ENCODE data around the gene GTPBP2. TPM values are rescaled to one million over a fixed set of nuclear protein-coding genes. Genes with fewer than 3 reads are reported as not detected.

The GTPBP2 gene
- total and polyA plus RNA-seq, 2 of the 13 experiments (the other 11 are each of a cell fraction or from before 2014, with no cell fraction given), result 26.9 to 88.2 TPM

GRCh38 chr6:43629505-43630300 lies 639 bp upstream of the GTPBP2 start (continued):
- TF ChIP-seq ZNF207 (IDR thresholded peaks at IDR 0.05; ENCODE audit: borderline replicate concordance), result no peak
- TF ChIP-seq JARID2 (CRISPR knock-in tag; IDR thresholded peaks at IDR 0.05; ENCODE audit: insufficient replicate concordance), result no peak
- TF ChIP-seq SALL1 (CRISPR knock-in tag; IDR thresholded peaks at IDR 0.05), result peak; percentile 78
- TF ChIP-seq JDP2 (CRISPR knock-in tag; IDR thresholded peaks at IDR 0.05; ENCODE audit: borderline replicate concordance), result no peak
- TF ChIP-seq ZNF460 (CRISPR knock-in tag; IDR thresholded peaks at IDR 0.05; ENCODE audit: borderline replicate concordance), result no peak; the same call in 1 of the 2 replicates
- peak; percentile 71; the same call in 1 of the 2 replicates for TF ChIP-seq ZSCAN21 (CRISPR knock-in tag; IDR thresholded peaks at IDR 0.05; ENCODE audit: borderline replicate concordance)
- TF ChIP-seq ZNF430 (CRISPR knock-in tag; IDR thresholded peaks at IDR 0.05), result peak; percentile 84; the same call in 1 of the 2 replicates
- TF ChIP-seq ZNF574 (CRISPR knock-in tag; IDR thresholded peaks at IDR 0.05), result no peak
- no peak for TF ChIP-seq ZNF570 (CRISPR knock-in tag; IDR thresholded peaks at IDR 0.05; ENCODE audit: borderline replicate concordance)
- TF ChIP-seq SRF (IDR thresholded peaks at IDR 0.05; ENCODE audit: low read depth, low read length), result no peak
- peak; percentile 81 for TF ChIP-seq MXD4 (CRISPR knock-in tag; IDR thresholded peaks at IDR 0.05)
- peak; percentile 75 for TF ChIP-seq KDM2A (CRISPR knock-in tag; IDR thresholded peaks at IDR 0.05; ENCODE audit: borderline replicate concordance, low read depth)
- no peak for TF ChIP-seq BCLAF1 (IDR thresholded peaks at IDR 0.05)
- no peak for TF ChIP-seq ZBTB3 (CRISPR knock-in tag; IDR thresholded peaks at IDR 0.05; ENCODE audit: borderline replicate concordance, low read depth)
- TF ChIP-seq ZNF567 (CRISPR knock-in tag; IDR thresholded peaks at IDR 0.05; ENCODE audit: borderline replicate concordance), result peak; percentile 84
- no peak for TF ChIP-seq AFF4 (CRISPR knock-in tag; IDR thresholded peaks at IDR 0.05)
- TF ChIP-seq ZNF558 (CRISPR knock-in tag; IDR thresholded peaks at IDR 0.05; ENCODE audit: borderline replicate concordance), result no peak
- peak; percentile 91; the same call in 1 of the 2 replicates for TF ChIP-seq ZBTB25 (CRISPR knock-in tag; IDR thresholded peaks at IDR 0.05)
